Measurements from ENCODE around the gene C2orf49. TPM values are rescaled to one million over a fixed set of nuclear protein-coding genes. Genes with fewer than 3 reads are reported as not detected.

The C2orf49 gene
- total and polyA plus RNA-seq, 2 of the 8 experiments (the other 6 are each of a cell fraction or from before 2014, with no cell fraction given), result 5.6 to 19.9 TPM

GRCh38 chr2:105390454-105390853 is 53.1 kb downstream of the C2orf49 start:
- Histone ChIP-seq H2AFZ (ENCODE audit: low read length) (no peak overlapping the region), H3K56ac (replicated peaks; ENCODE audit: insufficient read length, low read depth, low read length) (no peak overlapping the region), H3K14ac (ENCODE audit: insufficient read length) (no peak overlapping the region), H2BK120ac (replicated peaks; ENCODE audit: low read depth, low read length) (no peak overlapping the region), H3K9me3 (ENCODE audit: insufficient read depth in 2 of 2, low read depth in 1 of 2, low read length in 1 of 2) (no peaks in the 10 kb centered on the region), H3K18ac (ENCODE audit: extremely low read depth, low read length) (no peak overlapping the region), H3K27ac (ENCODE audit: low read depth, low read length) (no peak overlapping the region), H3K4me2 (ENCODE audit: insufficient read depth in 1 of 2, low read depth in 2 of 2, low read length in 2 of 2) (no peak overlapping the region), H3K4ac (replicated peaks; ENCODE audit: insufficient read length, low read depth, low read length) (no peak overlapping the region), H3K4me1 (replicated peaks in 1 of 4; ENCODE audit: control insufficient read depth in 3 of 4, insufficient read depth in 4 of 4, low read length in 3 of 4) (no peaks in the 10 kb centered on the region), H3K36me3 (ENCODE audit: control insufficient read depth in 2 of 4, insufficient read depth in 4 of 4, low read length in 3 of 4) (peaks cover 6 to 15% (median 10%) of the 10 kb centered on the region in 4 experiments), H3K27me3 (replicated peaks in 1 of 4; ENCODE audit: control insufficient read depth in 3 of 4, extremely low read depth in 1 of 4, insufficient read depth in 3 of 4, low read length in 3 of 4) (no peaks in the 10 kb centered on the region), H3K79me2 (ENCODE audit: control insufficient read depth in 1 of 2, insufficient read depth in 2 of 2, low read length in 2 of 2) (peaks cover 0 to 54% of the 10 kb centered on the region in 2 experiments; a peak in 2 of 4 replicates), H2BK12ac (ENCODE audit: low read depth, low read length) (no peak overlapping the region), H3K9ac (replicated peaks in 1 of 4; ENCODE audit: extremely low read depth in 1 of 4, low read depth in 3 of 4, low read length in 3 of 4) (no peak overlapping the region), H3K79me1 (ENCODE audit: low read depth, low read length) (peaks cover 8% of the 10 kb centered on the region), H2AK5ac (ENCODE audit: low read depth, low read length) (no peak overlapping the region), H4K5ac (ENCODE audit: insufficient read length, low read depth, low read length) (no peak overlapping the region), H3K23ac (ENCODE audit: insufficient read length) (no peak overlapping the region), H4K91ac (replicated peaks; ENCODE audit: insufficient read length, low read length) (no peak overlapping the region), H4K8ac (ENCODE audit: extremely low read depth, insufficient read depth, low read length) (no peak overlapping the region), H2BK20ac (ENCODE audit: low read length) (no peak overlapping the region), H3K4me3 (ENCODE audit: extremely low read depth in 1 of 4, insufficient read depth in 2 of 4, low read depth in 3 of 4, low read length in 4 of 4) (no peak overlapping the region), H4K20me1 (replicated peaks in 1 of 2; ENCODE audit: control insufficient read depth in 1 of 2, insufficient read depth in 2 of 2, low read length in 2 of 2) (peaks cover 0 to 1% of the 10 kb centered on the region in 2 experiments), H2BK15ac (ENCODE audit: low read length) (no peak overlapping the region), H3K23me2 (ENCODE audit: low read depth, low read length) (no peaks in the 10 kb centered on the region), H2BK5ac (ENCODE audit: low read depth, low read length) (no peak overlapping the region)
- FAIRE-seq (no peak), DNase-seq (ENCODE audit: low read depth in 1 of 2, low spot score in 2 of 2) (no peak)
- CTCF ChIA-PET (ENCODE audit: partially characterized antibody), result interaction anchor here (1.2 to 5.6 kb wide), 4 partner anchors 9 to 130 kb away, joined by 5 to 27 read pairs (median 7); partner anchors contain the start of gene FHL2
- TF ChIP-seq GABPA (IDR thresholded peaks at IDR 0.05; ENCODE audit: borderline replicate concordance, insufficient read depth, low read length) (no peak), PHF8 (conservative IDR thresholded peaks at IDR 0.05; ENCODE audit: low read depth, low read length) (no peak), ASH2L (IDR thresholded peaks at IDR 0.05; ENCODE audit: low read length) (no peak), SUZ12 (IDR thresholded peaks at IDR 0.05; ENCODE audit: low read length) (no peak), BCL11A (IDR thresholded peaks at IDR 0.05; ENCODE audit: low read depth in 2 of 2, low read length in 2 of 2) (no peak), SRF (IDR thresholded peaks at IDR 0.05; ENCODE audit: low read depth, low read length) (no peak)
- TF ChIP-seq, protein P1, sequence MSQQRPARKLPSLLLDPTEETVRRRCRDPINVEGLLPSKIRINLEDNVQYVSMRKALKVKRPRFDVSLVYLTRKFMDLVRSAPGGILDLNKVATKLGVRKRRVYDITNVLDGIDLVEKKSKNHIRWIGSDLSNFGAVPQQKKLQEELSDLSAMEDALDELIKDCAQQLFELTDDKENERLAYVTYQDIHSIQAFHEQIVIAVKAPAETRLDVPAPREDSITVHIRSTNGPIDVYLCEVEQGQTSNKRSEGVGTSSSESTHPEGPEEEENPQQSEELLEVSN (IDR thresholded peaks at IDR 0.05), result no peak
- POLR2A ChIA-PET (ENCODE audit: partially characterized antibody), result interaction anchor here (0.8 to 2.5 kb wide), 3 partner anchors 8 to 60 kb away, joined by 3 to 8 read pairs (median 5); partner anchors contain the start of gene FHL2

All from H1 (cell line).